HepG2 (cell line): Measurements from ENCODE around the gene FAF2. TPM values are rescaled to one million over a fixed set of nuclear protein-coding genes. Genes with fewer than 3 reads are reported as not detected.

Experiments
- ATAC-seq: fragments of 200-7000 bp; cut with Tn5 transposase; 3 replicates; pipeline ENCODE4 v1.9.1; 2020; ENCODE audit warnings: mild to moderate bottlenecking, moderate library complexity
- BruUV-seq: library from RNA; stranded (reverse); fragments of 400-500 nt; replicated peaks from 2 replicates; lab custom pipeline; 2021; lab: Mats Ljungman, UMichigan
- CTCF ChIA-PET: fragments of 300-600 bp; formaldehyde crosslinking; extraction: SDS; loops from one replicate; lab custom pipeline; 2021; ENCODE audit warnings: low total read pairs, inconsistent platforms, low intra/inter-chr PET ratio; lab: Yijun Ruan, JAX
- POLR2A ChIA-PET: fragments of 350-600 bp; sonication (Branson Sonifier 250); formaldehyde crosslinking; loops from one replicate; lab custom pipeline; 2020; ENCODE audit warnings: antibody characterized with exemption, inconsistent platforms; lab: Yijun Ruan, JAX
- DNase-seq: peaks from one replicate; pipeline ENCODE4 v3.0.0-alpha.2; 2015; ENCODE audit warnings: low spot score
- FAIRE-seq: peaks from 3 replicates; lab custom pipeline; 2011; peaks lifted over from hg19 to GRCh38; lab: Jason Lieb, UNC
- H2AFZ ChIP-seq: one replicate; pipeline ENCODE4 v1.6.1; 2011; ENCODE audit warnings: low read length, inconsistent platforms
- H3K27ac ChIP-seq: fragments of 300-600 bp; 3 replicates; pipeline ENCODE4 v1.8.0; 2011; ENCODE audit warnings: mixed run types, mild to moderate bottlenecking, mixed read lengths, low read length, inconsistent platforms; ENCODE audit not compliant: insufficient read depth; ENCODE audit errors: extremely low read length
- H3K27me3 ChIP-seq, 2 experiments: fragments of 200-600 bp in 1 of 2; 2 replicates in 1 of 2; 3 replicates in 1 of 2; pipeline versions ENCODE4 v1.6.0 to v1.8.0; 2011; ENCODE audit warnings: low read length in 2 of 2, mild to moderate bottlenecking in 2 of 2, moderate library complexity in 2 of 2, inconsistent platforms in 1 of 2; ENCODE audit not compliant: insufficient read depth in 2 of 2, control insufficient read depth in 1 of 2
- H3K36me3 ChIP-seq, 2 experiments: fragments of 200-600 bp in 1 of 2; replicated peaks in 1 of 2; 2 replicates in 1 of 2; 3 replicates in 1 of 2; pipeline versions ENCODE4 v1.5.1 to v1.8.0; 2011; ENCODE audit warnings: low read length in 2 of 2, inconsistent platforms in 1 of 2; ENCODE audit not compliant: insufficient read depth in 2 of 2, control insufficient read depth in 1 of 2
- H3K4me1 ChIP-seq: 2 replicates; pipeline ENCODE4 v1.5.1; 2012; ENCODE audit warnings: low read length, inconsistent platforms; ENCODE audit not compliant: insufficient read depth
- H3K4me2 ChIP-seq: 2 replicates; pipeline ENCODE4 v1.6.0; 2011; ENCODE audit warnings: low read depth, low read length, inconsistent platforms
- H3K4me3 ChIP-seq, 3 experiments: fragments of 200-600 bp in 1 of 3; sonication (generic), shearing (Covaris generic) in 1 of 3; replicated peaks in 1 of 3; 2 replicates each; pipeline ENCODE4 v1.5.1; 2011 to 2016; ENCODE audit warnings: low read length in 3 of 3, inconsistent platforms in 2 of 3, low read depth in 2 of 3, mild to moderate bottlenecking in 2 of 3, control low read depth in 1 of 3, mixed read lengths in 1 of 3; ENCODE audit not compliant: insufficient read depth in 1 of 3
- H3K79me2 ChIP-seq: one replicate; pipeline ENCODE4 v1.6.1; 2011; ENCODE audit warnings: low read length, inconsistent platforms; ENCODE audit not compliant: insufficient read depth
- H3K9ac ChIP-seq: 2 replicates; pipeline ENCODE4 v1.6.0; 2011; ENCODE audit warnings: mild to moderate bottlenecking, low read depth, low read length, inconsistent platforms; ENCODE audit not compliant: insufficient read depth
- H3K9me3 ChIP-seq: 2 replicates; pipeline ENCODE4 v1.5.1; 2012; ENCODE audit warnings: mild to moderate bottlenecking, low read length
- H4K20me1 ChIP-seq: 2 replicates; pipeline ENCODE4 v1.6.0; 2011; ENCODE audit warnings: inconsistent platforms, mild to moderate bottlenecking, low read length, moderate library complexity; ENCODE audit not compliant: insufficient read depth
- AHDC1 ChIP-seq: sonication (generic); formaldehyde crosslinking; IDR thresholded peaks from 2 replicates; pipeline ENCODE4 v1.5.1; 2020; ENCODE audit warnings: mild to moderate bottlenecking, missing genetic modification reagents, borderline replicate concordance
- CSRNP2 ChIP-seq: sonication (generic); formaldehyde crosslinking; conservative IDR thresholded peaks from 2 replicates; pipeline ENCODE4 v1.8.0; 2022; ENCODE audit warnings: low read depth, missing genetic modification reagents
- ZNF121 ChIP-seq: sonication (generic); formaldehyde crosslinking; IDR thresholded peaks from 2 replicates; pipeline ENCODE4 v1.5.0; 2020; ENCODE audit warnings: mild to moderate bottlenecking, missing genetic modification reagents
- WGBS: methylation state at CpG from one replicate; pipeline ENCODE4 v1.1.6; 2017; ENCODE audit warnings: low lambda C conversion rate; 5-methylcytosine and 5-hydroxymethylcytosine counted together
- in situ Hi-C: cut with HindIII; loops from 2 replicates; pipeline ENCODE4 v1.10.0; 2017; ENCODE audit warnings: low pct_unique_long_range_greater_than_20kb; ENCODE audit not compliant: extremely low pct_ligation_motif_present
- intact Hi-C: fragments of 100-400 bp; cut with micrococcal nuclease; formaldehyde crosslinking; loops from one replicate; pipeline ENCODE4 v1.10.0; 2022; ENCODE audit not compliant: unreplicated experiment
- polyA plus RNA-seq, 8 experiments: library from polyadenylated mRNA; depleted of rRNA in 3 of 8; stranded (reverse) in 7 of 8; unstranded in 1 of 8; fragments of >200 nt; fragmentation: Illumina TruSeq in 4 of 8; extraction: Trizol in 4 of 8; gene quantifications; 2 replicates each; pipeline versions ENCODE4 v1.2.1 to v1.2.3, GENCODE V29; 2011 to 2016; ENCODE audit warnings: low read depth in 4 of 8, missing spikeins in 1 of 8, mixed read lengths in 1 of 8; ENCODE audit not compliant: insufficient read depth in 1 of 8
- total RNA-seq, 5 experiments: library from RNA; depleted of rRNA; stranded (reverse); fragments of >200 nt; fragmentation: Illumina TruSeq; extraction: Trizol; gene quantifications; 2 replicates each; pipeline ENCODE4 v1.2.3, GENCODE V29; 2016; ENCODE audit warnings: low read depth in 1 of 5

The FAF2 gene
- total and polyA plus RNA-seq, 2 of the 13 experiments (the other 11 are each of a cell fraction or from before 2014, with no cell fraction given): 27.8 to 34.3 TPM

- no peak for TF ChIP-seq CSRNP2 (CRISPR knock-in tag)
- TF ChIP-seq AHDC1: no peak
- TF ChIP-seq, all 625 proteins: peak for 0
These were observed 81.0 kb downstream of the FAF2 start (continued) for GRCh38 chr5:176529116-176529740.

- H3K4me2 ChIP-seq: no peak overlapping the region
- FAIRE-seq: no peak
- in situ Hi-C loops: loop anchor here (25.0 kb wide), 1 partner anchor 833 kb away; the partner anchor contains the start of genes LMAN2 and RGS14
- peaks cover 23 to 45% of the 10 kb centered on the region in 2 experiments for H3K36me3 ChIP-seq
- WGBS: 93% methylated on average over 8 of the region's 11 CpGs
- ChIA-PET POLR2A (no interaction called here), CTCF (no interaction called here)
- no peak for ATAC-seq
- H3K79me2 ChIP-seq: peaks cover 21% of the 10 kb centered on the region
- no peak for TF ChIP-seq ZNF121
- no peak overlapping the region for H3K9ac ChIP-seq
- intact Hi-C loops: no loop called here
- H3K27me3 ChIP-seq: no peaks in the 10 kb centered on the region
- H3K9me3 ChIP-seq: no peaks in the 10 kb centered on the region
- H4K20me1 ChIP-seq: peaks cover 26% of the 10 kb centered on the region
- peaks cover 16% of the 10 kb centered on the region for H3K4me1 ChIP-seq
- no peak overlapping the region for H2AFZ ChIP-seq
- no TSS peak for BruUV-seq
- no peak for DNase-seq
- no peak overlapping the region for H3K4me3 ChIP-seq
- no peak overlapping the region for H3K27ac ChIP-seq
These were observed 81.6 kb downstream of the FAF2 start for GRCh38 chr5:176529741-176530141.
